ENCODE measurements around the gene SELENON.

- TF ChIP-seq EZH2 (IDR thresholded peaks at IDR 0.05; ENCODE audit: borderline replicate concordance) (no peak), CTCF (IDR thresholded peaks at IDR 0.05; ENCODE audit: poor library complexity) (no peak), EZH2phosphoT487 (IDR thresholded peaks at IDR 0.05; ENCODE audit: low read depth, severe bottlenecking, unreplicated experiment) (no peak)
These were observed 14.6 kb downstream of the SELENON start for GRCh38 chr1:25814549-25815087.

Data from hepatocyte (in vitro differentiated cells).